GM18526 (cell line): ENCODE results near the gene COX7C.

ENCODE experiments used
- POLR2A ChIP-seq: IDR thresholded peaks from 3 replicates; pipeline ENCODE4 v1.6.1; 2011; ENCODE audit not compliant: insufficient read length; ENCODE audit errors: extremely low read depth

The COX7C gene

GRCh38 chr5:86646671-86647070 is 28.9 kb downstream of the COX7C start:
- no peak for TF ChIP-seq POLR2A

GRCh38 chr5:86649832-86650505 is 32.2 kb downstream of the COX7C start:
- TF ChIP-seq POLR2A: no peak

- no peak for TF ChIP-seq POLR2A
Measured at GRCh38 chr5:86664173-86664572, 46.4 kb downstream of the COX7C start.

GRCh38 chr5:86665984-86666760 is 48.4 kb downstream of the COX7C start:
- TF ChIP-seq POLR2A: no peak

- no peak for TF ChIP-seq POLR2A
Measured at GRCh38 chr5:86666981-86667380, 49.2 kb downstream of the COX7C start.
